Measurements from ENCODE around the gene CRK. TPM values are rescaled to one million over a fixed set of nuclear protein-coding genes. Genes with fewer than 3 reads are reported as not detected.
"Not testable (repeated sequence)": the region's sequence is repeated elsewhere in the genome, so short reads cannot be mapped to it uniquely, and the experiment has no call there.

The CRK gene
- total RNA-seq, 4 donors from 2014 or later = 72.7 to 98.4 (median 77.2) TPM

- no peaks in the 10 kb centered on the region for H3K27me3 ChIP-seq
- H3K9me3 ChIP-seq = no peaks in the 10 kb centered on the region
- no peak for ATAC-seq
- H3K36me3 ChIP-seq = peaks cover 0 to 35% of the 10 kb centered on the region in 2 donors
- WGBS, 2 donors (ENCODE audit: low coverage in 1 of 2) = 87 to 88% methylated on average over 10 to 13 of the region's 18 CpGs
- H3K4me3 ChIP-seq = no peak overlapping the region
- peaks cover 0 to 52% (median 5%) of the 10 kb centered on the region in 3 donors for H3K4me1 ChIP-seq
- TF ChIP-seq POLR2A (IDR thresholded peaks at IDR 0.05) (no peak), POLR2AphosphoS5 (IDR thresholded peaks at IDR 0.05) (no peak), EP300 (IDR thresholded peaks at IDR 0.05) (no peak)
- TF ChIP-seq, protein P1, sequence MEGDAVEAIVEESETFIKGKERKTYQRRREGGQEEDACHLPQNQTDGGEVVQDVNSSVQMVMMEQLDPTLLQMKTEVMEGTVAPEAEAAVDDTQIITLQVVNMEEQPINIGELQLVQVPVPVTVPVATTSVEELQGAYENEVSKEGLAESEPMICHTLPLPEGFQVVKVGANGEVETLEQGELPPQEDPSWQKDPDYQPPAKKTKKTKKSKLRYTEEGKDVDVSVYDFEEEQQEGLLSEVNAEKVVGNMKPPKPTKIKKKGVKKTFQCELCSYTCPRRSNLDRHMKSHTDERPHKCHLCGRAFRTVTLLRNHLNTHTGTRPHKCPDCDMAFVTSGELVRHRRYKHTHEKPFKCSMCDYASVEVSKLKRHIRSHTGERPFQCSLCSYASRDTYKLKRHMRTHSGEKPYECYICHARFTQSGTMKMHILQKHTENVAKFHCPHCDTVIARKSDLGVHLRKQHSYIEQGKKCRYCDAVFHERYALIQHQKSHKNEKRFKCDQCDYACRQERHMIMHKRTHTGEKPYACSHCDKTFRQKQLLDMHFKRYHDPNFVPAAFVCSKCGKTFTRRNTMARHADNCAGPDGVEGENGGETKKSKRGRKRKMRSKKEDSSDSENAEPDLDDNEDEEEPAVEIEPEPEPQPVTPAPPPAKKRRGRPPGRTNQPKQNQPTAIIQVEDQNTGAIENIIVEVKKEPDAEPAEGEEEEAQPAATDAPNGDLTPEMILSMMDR (IDR thresholded peaks at IDR 0.05) = no peak
- H3K27ac ChIP-seq = peak overlapping the region in 2 of 4 donors; percentile 28 to 75
These were observed 5.3 kb upstream of the CRK start for GRCh38 chr17:1461198-1461944.

DNA sequence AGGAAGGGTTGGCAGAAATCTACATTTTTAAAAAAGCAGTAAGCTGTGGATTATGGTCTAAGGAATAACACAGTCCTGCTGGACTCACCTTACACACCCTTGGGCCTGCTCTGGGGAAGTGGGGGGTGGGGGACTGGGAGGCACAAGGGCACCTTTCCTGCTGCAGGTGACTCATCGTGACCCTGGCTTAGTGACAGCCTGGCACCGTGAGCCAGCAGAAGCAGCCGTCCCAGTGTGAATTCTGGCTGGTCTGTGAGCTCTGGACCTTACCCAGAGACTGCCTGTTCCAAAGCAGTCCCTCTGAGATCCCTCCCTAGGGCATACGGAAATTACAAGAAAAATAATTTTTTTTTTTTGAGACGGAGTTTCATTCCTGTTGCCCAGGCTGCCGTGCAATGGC is 4.2 kb upstream of the CRK start:
- H3K27ac ChIP-seq = peak overlapping the region; percentile 43 to 75 (median 70)
- peaks cover 0 to 23% of the 10 kb centered on the region in 2 donors for H3K36me3 ChIP-seq
- TF ChIP-seq POLR2AphosphoS5 (IDR thresholded peaks at IDR 0.05) = peak; percentile 73
- TF ChIP-seq, protein P1 (IDR thresholded peaks at IDR 0.05) = no peak
- H3K4me3 ChIP-seq = no peak overlapping the region
- no peaks in the 10 kb centered on the region for H3K9me3 ChIP-seq
- H3K27me3 ChIP-seq = no peaks in the 10 kb centered on the region
- peaks cover 0 to 52% (median 5%) of the 10 kb centered on the region in 3 donors for H3K4me1 ChIP-seq
- peak; percentile 40 for ATAC-seq
- WGBS, 2 donors (ENCODE audit: low coverage in 1 of 2) = 5 to 17% methylated on average over 4 to 6 of the region's 6 CpGs

DNA sequence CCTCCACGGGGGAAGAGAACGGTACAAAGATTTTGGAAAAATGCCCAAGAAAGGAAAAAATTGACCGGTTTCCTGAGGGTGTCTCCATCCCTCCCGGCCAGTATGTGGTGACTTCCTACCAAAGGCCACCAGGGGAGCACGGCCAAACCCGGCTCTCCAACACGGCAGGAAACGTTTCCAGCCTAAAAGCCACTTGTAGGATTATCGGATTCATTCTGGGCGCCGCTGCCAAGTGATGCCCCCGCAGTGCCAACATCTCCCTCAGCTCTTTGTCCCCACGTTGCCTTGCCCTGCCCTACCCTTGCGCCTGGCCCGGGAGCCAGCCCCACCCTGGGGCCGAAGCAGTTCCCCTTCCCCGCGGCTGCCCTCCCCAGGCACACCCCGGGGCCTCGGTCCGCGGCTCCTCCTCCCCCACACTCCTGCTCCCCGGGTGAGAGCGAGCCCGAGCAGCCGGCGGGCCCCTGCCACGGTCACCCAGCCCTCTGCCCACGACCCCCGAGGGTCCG is 688 bp downstream of the CRK start:
- WGBS, 2 donors (ENCODE audit: low coverage in 1 of 2) = 0% methylated on average over 6 to 8 of the region's 31 CpGs

DNA sequence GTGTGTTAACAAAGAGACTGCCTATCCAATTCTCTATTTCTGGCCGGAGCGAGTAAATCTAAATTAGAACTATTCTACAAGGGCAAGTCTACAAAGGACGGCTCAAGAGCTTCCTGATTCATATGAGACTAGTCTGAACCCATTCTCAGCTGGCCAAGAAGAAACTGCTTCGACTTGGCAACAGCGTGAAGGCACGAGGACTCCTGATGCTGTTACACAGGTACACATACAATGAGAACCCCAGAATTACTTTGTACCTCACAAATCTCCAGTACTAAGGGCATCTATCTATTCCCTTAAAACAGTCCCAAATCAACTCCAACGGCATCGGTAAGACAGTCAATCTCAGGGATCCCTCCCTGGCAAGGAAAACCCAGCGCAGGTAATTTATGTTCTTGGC is 1.5 kb downstream of the CRK start:
- no peak for TF ChIP-seq POLR2AphosphoS5 (IDR thresholded peaks at IDR 0.05)
- TF ChIP-seq EP300 (IDR thresholded peaks at IDR 0.05) = no peak
- Histone ChIP-seq H3K4me3 (peak overlapping the region; percentile 68 to 69), H3K4me1 (peaks cover 0 to 68% (median 15%) of the 10 kb centered on the region in 3 donors), H3K27ac (peak overlapping the region in 3 of 4 donors; percentile 93 to 97 (median 94)), H3K36me3 (peaks cover 0 to 10% of the 10 kb centered on the region in 2 donors), H3K27me3 (no peaks in the 10 kb centered on the region), H3K9me3 (no peaks in the 10 kb centered on the region)
- ATAC-seq = no peak
- 42 to 46% methylated on average over 6 to 7 of the region's 9 CpGs for WGBS, 2 donors (ENCODE audit: low coverage in 1 of 2)

More for the DNA sequence above, 688 bp downstream of the CRK start:
- Histone ChIP-seq H3K36me3 (peaks cover 0 to 10% of the 10 kb centered on the region in 2 donors), H3K9me3 (no peaks in the 10 kb centered on the region), H3K27me3 (no peaks in the 10 kb centered on the region), H3K4me3 (peak overlapping the region; percentile 68 to 69), H3K27ac (peak overlapping the region; percentile 75 to 97 (median 94)), H3K4me1 (peaks cover 0 to 68% (median 15%) of the 10 kb centered on the region in 3 donors)
- TF ChIP-seq, protein P1 (IDR thresholded peaks at IDR 0.05) = peak in 3 of 4 experiments; percentile 56 to 88 (median 80)
- no peak for TF ChIP-seq POLR2A (IDR thresholded peaks at IDR 0.05)
- no peak for TF ChIP-seq EP300 (IDR thresholded peaks at IDR 0.05)
- peak; percentile 54 for TF ChIP-seq POLR2AphosphoS5 (IDR thresholded peaks at IDR 0.05)
- peak; percentile 49 for ATAC-seq

- not testable (repeated sequence) for H3K9me3 ChIP-seq, H3K27me3 ChIP-seq, ATAC-seq, H3K4me3 ChIP-seq
- peaks cover 0 to 75% (median 15%) of the 10 kb centered on the region in 3 donors for H3K4me1 ChIP-seq
- peaks cover 0 to 10% of the 10 kb centered on the region in 2 donors for H3K36me3 ChIP-seq
- 88% methylated on average over 3 of the region's 11 CpGs; no CpG with 5 or more reads in 1 of the 2 donors for WGBS, 2 donors (ENCODE audit: low coverage in 1 of 2)
- H3K27ac ChIP-seq = peak overlapping the region in 3 of 4 donors; percentile 44 to 97 (median 93)
These were observed 2.3 kb downstream of the CRK start for GRCh38 chr17:1453694-1454093.

All from gastroesophageal sphincter (tissue), 4 donors.